Prostate gland (tissue), 2 donors: ENCODE data around the gene ATP11B.

ENCODE experiments used
- POLR2A ChIP-seq: fragments of 450-650 bp; IDR thresholded peaks from one replicate; pipeline ENCODE4 v1.6.1; 2016; ENCODE audit warnings: antibody characterized with exemption, mild to moderate bottlenecking
- POLR2AphosphoS5 ChIP-seq: sonication (generic); formaldehyde crosslinking; IDR thresholded peaks from one replicate; pipeline ENCODE4 v1.6.1; 2017; ENCODE audit warnings: antibody characterized with exemption
- TF ChIP-seq, protein P1 (sequence below), 4 experiments: fragments of 200-600 bp in 2 of 4; fragments of 450-650 bp in 2 of 4; sonication (generic) in 2 of 4; IDR thresholded peaks; 1 replicate in 3 of 4; 2 replicates in 1 of 4; pipeline ENCODE4 v1.5.1; 2016 to 2019; ENCODE audit warnings: antibody characterized with exemption in 4 of 4, mild to moderate bottlenecking in 2 of 4, moderate library complexity in 2 of 4

DNA sequence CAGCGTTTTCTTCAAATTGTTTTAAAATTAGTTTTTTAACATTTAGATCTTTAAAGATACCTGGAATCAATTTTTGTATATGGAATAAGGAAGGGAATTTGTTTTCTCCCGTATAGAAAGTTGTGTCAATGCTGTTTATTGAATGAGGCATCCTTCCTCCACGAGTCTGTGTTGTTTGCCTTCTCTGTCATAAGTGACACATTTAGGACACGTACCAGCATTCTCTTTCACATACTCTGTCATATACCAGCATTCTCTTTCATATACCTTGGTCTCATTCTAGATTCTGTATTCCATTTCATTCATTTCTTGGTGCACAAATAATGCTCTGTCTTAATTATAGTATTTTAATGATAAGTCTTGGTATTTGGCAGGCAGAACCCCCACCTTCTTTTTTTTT is 10.3 kb downstream of the ATP11B start:
- TF ChIP-seq, protein P1, sequence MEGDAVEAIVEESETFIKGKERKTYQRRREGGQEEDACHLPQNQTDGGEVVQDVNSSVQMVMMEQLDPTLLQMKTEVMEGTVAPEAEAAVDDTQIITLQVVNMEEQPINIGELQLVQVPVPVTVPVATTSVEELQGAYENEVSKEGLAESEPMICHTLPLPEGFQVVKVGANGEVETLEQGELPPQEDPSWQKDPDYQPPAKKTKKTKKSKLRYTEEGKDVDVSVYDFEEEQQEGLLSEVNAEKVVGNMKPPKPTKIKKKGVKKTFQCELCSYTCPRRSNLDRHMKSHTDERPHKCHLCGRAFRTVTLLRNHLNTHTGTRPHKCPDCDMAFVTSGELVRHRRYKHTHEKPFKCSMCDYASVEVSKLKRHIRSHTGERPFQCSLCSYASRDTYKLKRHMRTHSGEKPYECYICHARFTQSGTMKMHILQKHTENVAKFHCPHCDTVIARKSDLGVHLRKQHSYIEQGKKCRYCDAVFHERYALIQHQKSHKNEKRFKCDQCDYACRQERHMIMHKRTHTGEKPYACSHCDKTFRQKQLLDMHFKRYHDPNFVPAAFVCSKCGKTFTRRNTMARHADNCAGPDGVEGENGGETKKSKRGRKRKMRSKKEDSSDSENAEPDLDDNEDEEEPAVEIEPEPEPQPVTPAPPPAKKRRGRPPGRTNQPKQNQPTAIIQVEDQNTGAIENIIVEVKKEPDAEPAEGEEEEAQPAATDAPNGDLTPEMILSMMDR (IDR thresholded peaks at IDR 0.05), result no peak
- no peak for TF ChIP-seq POLR2AphosphoS5
- no peak for TF ChIP-seq POLR2A
